T-helper 1 cell treated with Interleukin-12 subunit alpha and Interleukin-12 subunit beta and Interleukin-4 antibody, amounts not matched to agents 30 μg/mL and 1 μg/mL, for 36 hours (primary cell): ENCODE data around the gene ST6GALNAC1.

Source experiments
- H3K27ac Mint-ChIP-seq: one replicate; pipeline ENCODE4 v1.8.0; 2021; ENCODE audit warnings: mild to moderate bottlenecking, mixed read lengths
- H3K27me3 Mint-ChIP-seq: one replicate; pipeline ENCODE4 v1.8.0; 2021; ENCODE audit warnings: low read depth, mixed read lengths
- H3K36me3 Mint-ChIP-seq: one replicate; pipeline ENCODE4 v1.8.0; 2021; ENCODE audit warnings: low read depth, mixed read lengths
- H3K4me1 Mint-ChIP-seq: one replicate; pipeline ENCODE4 v1.8.0; 2021; ENCODE audit warnings: low read depth, mixed read lengths
- H3K4me3 Mint-ChIP-seq: one replicate; pipeline ENCODE4 v1.8.0; 2021; ENCODE audit warnings: mild to moderate bottlenecking, moderate library complexity, mixed read lengths
- H3K9me3 Mint-ChIP-seq: one replicate; pipeline ENCODE4 v1.8.0; 2021; ENCODE audit warnings: mixed read lengths

ST6GALNAC1 gene, protein sequence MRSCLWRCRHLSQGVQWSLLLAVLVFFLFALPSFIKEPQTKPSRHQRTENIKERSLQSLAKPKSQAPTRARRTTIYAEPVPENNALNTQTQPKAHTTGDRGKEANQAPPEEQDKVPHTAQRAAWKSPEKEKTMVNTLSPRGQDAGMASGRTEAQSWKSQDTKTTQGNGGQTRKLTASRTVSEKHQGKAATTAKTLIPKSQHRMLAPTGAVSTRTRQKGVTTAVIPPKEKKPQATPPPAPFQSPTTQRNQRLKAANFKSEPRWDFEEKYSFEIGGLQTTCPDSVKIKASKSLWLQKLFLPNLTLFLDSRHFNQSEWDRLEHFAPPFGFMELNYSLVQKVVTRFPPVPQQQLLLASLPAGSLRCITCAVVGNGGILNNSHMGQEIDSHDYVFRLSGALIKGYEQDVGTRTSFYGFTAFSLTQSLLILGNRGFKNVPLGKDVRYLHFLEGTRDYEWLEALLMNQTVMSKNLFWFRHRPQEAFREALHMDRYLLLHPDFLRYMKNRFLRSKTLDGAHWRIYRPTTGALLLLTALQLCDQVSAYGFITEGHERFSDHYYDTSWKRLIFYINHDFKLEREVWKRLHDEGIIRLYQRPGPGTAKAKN

GRCh38 chr17:76643553-76644148, at the start of gene ST6GALNAC1:
ST6GALNAC1 (minus strand) TSS chr17:76643757; CDS start chr17:76643638, 119 bp downstream.
- H3K27ac Mint-ChIP-seq, result peak within 1 kb of the TSS; percentile 83

DNA sequence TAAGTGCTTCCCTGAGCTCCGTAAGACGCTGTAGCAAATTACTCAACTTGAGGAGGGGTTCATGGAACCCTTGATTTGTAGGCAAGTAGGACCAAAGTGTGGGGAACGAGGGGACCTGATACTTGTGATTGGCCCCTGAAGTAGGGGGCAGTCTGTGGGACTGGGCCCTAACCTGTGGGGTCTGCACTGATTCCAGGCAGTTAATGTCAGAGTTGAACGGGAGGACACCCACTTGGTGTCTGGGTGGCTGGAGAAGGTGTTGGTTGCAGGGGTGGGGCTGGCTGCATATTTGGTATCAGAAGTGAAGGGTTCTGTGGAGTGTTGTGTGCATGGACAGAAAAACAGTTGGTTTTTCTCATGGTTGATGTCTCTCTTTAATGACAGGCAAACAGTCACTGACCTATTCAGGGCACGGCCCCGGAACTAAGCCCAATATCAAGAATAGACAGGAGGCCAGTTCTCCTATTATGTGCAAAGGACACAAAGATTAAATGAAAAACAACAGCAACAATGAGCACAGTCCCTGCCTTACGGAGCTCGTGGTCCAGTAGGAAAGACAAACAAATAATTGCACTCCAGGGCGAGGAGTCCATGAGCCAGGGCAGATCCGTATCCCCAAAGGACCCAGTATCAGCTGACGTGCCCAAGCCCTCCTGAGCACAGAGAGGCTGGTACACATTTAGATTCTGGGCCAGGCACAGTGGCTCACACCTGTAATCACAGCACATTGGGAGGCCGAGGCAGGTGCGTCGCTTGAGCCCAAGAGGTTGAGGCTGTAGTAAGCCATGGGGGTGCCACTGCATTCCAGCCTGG, 48.0 kb upstream of the ST6GALNAC1 start:
- Mint-ChIP-seq H3K36me3 (no peaks in the 10 kb centered on the region), H3K9me3 (no peaks in the 10 kb centered on the region), H3K27me3 (no peaks in the 10 kb centered on the region), H3K4me1 (peaks cover 1% of the 10 kb centered on the region), H3K4me3 (no peak overlapping the region), H3K27ac (no peak overlapping the region)

More at GRCh38 chr17:76643553-76644148, at the start of gene ST6GALNAC1:
- H3K4me1 Mint-ChIP-seq, result peaks cover 12% of the 10 kb centered on the region
- H3K4me3 Mint-ChIP-seq, result peak within 1 kb of the TSS; percentile 71
- H3K36me3 Mint-ChIP-seq, result peaks cover 2% of the 10 kb centered on the region
- H3K9me3 Mint-ChIP-seq, result peaks cover 15% of the 10 kb centered on the region
- peaks cover 15% of the 10 kb centered on the region for H3K27me3 Mint-ChIP-seq

DNA sequence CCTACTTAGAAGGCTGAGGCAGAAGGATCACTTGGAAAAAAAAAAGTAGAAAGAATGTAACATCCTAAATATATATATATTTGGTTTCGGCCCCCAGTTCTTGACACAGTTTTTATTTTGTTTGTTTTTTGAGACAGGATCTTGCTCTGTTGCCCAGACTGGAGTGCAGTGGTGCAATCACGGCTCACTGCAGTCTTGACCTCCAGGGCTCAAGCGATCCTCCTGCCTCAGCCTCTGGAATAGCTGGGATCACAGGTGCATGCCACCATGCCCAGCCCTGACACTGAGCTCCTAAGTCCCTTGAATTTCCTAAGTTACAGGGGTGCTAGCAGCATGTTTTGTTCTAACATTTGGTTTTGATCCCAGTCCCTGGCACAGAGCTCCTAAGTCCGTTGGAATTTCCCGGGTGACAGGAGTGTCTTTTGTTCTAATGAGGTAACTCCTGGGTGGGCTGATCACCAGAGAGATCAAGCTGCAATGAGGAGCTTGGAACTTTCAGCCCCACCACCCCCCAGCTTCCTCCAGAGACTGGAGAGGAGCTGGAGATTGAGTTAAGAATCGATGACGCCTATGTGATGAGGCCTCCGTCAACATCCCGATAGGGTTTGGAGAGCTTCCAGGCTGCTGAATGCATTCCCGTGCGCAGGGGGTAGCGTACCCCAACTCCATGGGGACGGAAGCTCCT, 47.2 kb upstream of the ST6GALNAC1 start:
- Mint-ChIP-seq H3K9me3 (no peaks in the 10 kb centered on the region), H3K36me3 (no peaks in the 10 kb centered on the region), H3K4me3 (no peak overlapping the region), H3K4me1 (peaks cover 1% of the 10 kb centered on the region), H3K27me3 (no peaks in the 10 kb centered on the region), H3K27ac (no peak overlapping the region)

GRCh38 chr17:76689859-76690258, 46.3 kb upstream of the ST6GALNAC1 start:
- H3K9me3 Mint-ChIP-seq, result no peaks in the 10 kb centered on the region
- H3K4me1 Mint-ChIP-seq, result no peaks in the 10 kb centered on the region
- H3K27me3 Mint-ChIP-seq, result no peaks in the 10 kb centered on the region
- H3K27ac Mint-ChIP-seq, result no peak overlapping the region
- no peaks in the 10 kb centered on the region for H3K36me3 Mint-ChIP-seq
- no peak overlapping the region for H3K4me3 Mint-ChIP-seq

GRCh38 chr17:76688165-76688622, 44.6 kb upstream of the ST6GALNAC1 start:
- Mint-ChIP-seq H3K4me3 (no peak overlapping the region), H3K4me1 (no peaks in the 10 kb centered on the region), H3K27me3 (no peaks in the 10 kb centered on the region), H3K36me3 (no peaks in the 10 kb centered on the region), H3K27ac (no peak overlapping the region), H3K9me3 (no peaks in the 10 kb centered on the region)

DNA sequence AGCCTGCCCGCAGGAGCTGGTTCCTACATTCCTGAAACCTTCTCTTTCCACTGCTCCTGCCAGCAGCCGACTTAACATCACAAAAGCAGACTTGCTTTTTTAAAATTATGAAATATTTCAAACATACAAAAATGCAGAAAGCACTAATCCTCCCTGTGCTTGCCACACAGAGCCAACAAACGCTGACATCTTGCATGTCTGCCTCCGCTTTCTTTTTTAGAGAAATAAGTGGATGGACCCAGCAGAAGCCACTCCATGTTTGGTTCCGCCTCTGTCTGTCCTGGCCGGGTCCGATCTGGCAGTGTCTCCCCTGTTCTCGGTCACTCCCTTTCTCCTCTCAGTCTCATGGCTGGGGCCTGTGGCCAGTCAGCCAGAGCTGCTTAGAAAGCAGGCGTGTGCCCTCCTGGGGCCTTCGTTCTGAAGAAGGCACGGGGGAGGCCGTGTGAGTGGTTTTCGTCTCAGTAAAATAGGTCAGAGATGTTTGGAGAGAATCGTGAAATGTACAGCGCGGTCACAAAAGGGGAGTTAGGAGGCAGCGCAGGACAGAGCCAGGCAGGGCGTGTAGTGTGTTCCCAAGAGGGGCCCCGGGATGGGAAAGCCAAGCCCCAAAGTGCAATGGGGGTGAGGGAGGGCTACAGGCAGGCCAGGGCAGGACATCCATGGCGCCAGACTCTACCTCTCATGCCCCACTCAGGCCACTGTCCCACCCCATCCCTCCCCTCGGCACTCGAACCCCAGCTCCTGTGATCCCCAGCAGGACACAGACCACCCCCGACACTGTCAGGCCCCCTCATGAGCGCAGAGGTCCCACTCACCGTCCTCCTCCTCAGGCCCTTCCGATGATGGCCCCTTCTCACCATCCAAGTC, 44.0 kb upstream of the ST6GALNAC1 start:
- Mint-ChIP-seq H3K9me3 (no peaks in the 10 kb centered on the region), H3K4me3 (no peak overlapping the region), H3K36me3 (no peaks in the 10 kb centered on the region), H3K27ac (no peak overlapping the region), H3K27me3 (no peaks in the 10 kb centered on the region), H3K4me1 (no peaks in the 10 kb centered on the region)

DNA sequence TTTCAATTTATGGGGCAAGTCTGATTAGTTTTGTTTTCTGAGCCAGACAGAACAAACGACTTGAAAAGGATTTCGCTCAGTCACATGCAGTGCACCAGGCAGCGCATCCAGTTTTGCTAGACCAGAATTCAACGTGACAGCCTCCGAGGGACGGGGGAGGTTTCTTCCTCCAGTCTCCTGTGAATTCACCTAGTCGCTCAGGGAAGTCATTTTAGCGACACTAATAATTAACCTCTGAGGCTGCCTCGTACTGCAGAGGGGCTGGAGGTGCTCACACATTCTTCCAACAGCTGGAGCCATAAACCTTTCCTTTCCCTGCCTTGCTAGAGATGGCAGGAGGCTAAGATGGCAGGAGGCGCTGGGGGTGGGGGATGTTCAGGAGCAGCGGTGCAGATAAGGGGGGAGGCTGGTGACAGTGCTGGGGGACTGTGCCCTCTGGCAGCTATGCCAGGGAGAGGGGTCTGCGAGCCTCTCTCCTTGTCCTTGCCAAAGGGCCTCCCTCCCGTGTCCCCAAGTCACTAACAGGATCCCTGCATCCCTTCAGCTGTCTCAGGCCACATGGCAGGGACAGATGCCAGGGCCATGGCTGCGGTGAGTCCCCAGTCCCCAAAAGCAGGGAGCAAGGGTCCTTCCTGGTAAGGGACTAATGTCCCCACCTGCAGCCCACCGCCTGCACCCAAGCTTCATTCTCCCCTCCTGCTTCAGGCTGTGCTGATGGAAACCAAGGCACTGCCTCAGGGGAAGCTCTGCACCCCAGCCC, 43.2 kb upstream of the ST6GALNAC1 start:
- Mint-ChIP-seq H3K9me3 (no peaks in the 10 kb centered on the region), H3K36me3 (no peaks in the 10 kb centered on the region), H3K27ac (no peak overlapping the region), H3K4me3 (no peak overlapping the region), H3K27me3 (no peaks in the 10 kb centered on the region), H3K4me1 (no peaks in the 10 kb centered on the region)

DNA sequence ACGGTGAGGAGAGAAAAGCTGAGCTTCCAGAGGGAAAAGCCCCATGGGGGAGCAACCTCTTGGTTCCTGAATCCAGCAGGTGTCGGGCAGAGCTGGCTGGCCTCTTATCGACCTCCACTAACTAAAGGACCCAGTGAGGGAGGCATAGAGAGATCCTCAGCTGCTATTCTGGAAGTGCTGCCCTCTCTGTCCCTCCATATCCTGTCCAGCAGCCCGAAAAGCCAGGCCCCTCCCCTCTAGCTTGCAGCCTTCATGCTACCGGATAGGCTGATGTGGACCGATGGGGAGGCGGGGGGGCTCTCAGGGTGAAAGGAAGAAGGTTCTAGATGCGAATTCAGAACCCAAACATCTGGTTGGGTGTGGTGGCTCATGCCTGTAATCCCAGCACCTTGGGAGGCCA, 42.3 kb upstream of the ST6GALNAC1 start:
- H3K27me3 Mint-ChIP-seq, result peaks cover 6% of the 10 kb centered on the region
- H3K4me3 Mint-ChIP-seq, result no peak overlapping the region
- H3K4me1 Mint-ChIP-seq, result peaks cover 4% of the 10 kb centered on the region
- H3K27ac Mint-ChIP-seq, result no peak overlapping the region
- no peaks in the 10 kb centered on the region for H3K9me3 Mint-ChIP-seq
- no peaks in the 10 kb centered on the region for H3K36me3 Mint-ChIP-seq

GRCh38 chr17:76685366-76685765, 41.8 kb upstream of the ST6GALNAC1 start:
- H3K4me3 Mint-ChIP-seq, result no peak overlapping the region
- no peaks in the 10 kb centered on the region for H3K9me3 Mint-ChIP-seq
- H3K27ac Mint-ChIP-seq, result no peak overlapping the region
- peaks cover 4% of the 10 kb centered on the region for H3K4me1 Mint-ChIP-seq
- H3K27me3 Mint-ChIP-seq, result peaks cover 10% of the 10 kb centered on the region
- H3K36me3 Mint-ChIP-seq, result no peaks in the 10 kb centered on the region

- no peaks in the 10 kb centered on the region for H3K9me3 Mint-ChIP-seq
- no peak overlapping the region for H3K27ac Mint-ChIP-seq
- H3K36me3 Mint-ChIP-seq, result no peaks in the 10 kb centered on the region
- peaks cover 10% of the 10 kb centered on the region for H3K27me3 Mint-ChIP-seq
- H3K4me3 Mint-ChIP-seq, result no peak overlapping the region
- peaks cover 4% of the 10 kb centered on the region for H3K4me1 Mint-ChIP-seq
Observed at GRCh38 chr17:76684756-76685155, 41.2 kb upstream of the ST6GALNAC1 start.

- Mint-ChIP-seq H3K36me3 (no peaks in the 10 kb centered on the region), H3K4me1 (peaks cover 6% of the 10 kb centered on the region), H3K4me3 (no peak overlapping the region), H3K9me3 (no peaks in the 10 kb centered on the region), H3K27ac (no peak overlapping the region), H3K27me3 (peaks cover 10% of the 10 kb centered on the region)
Observed at GRCh38 chr17:76683921-76684745, 40.6 kb upstream of the ST6GALNAC1 start.
